Esophagus muscularis mucosa (tissue), 3 donors: ENCODE measurements around the gene NRSN1.

Experiments used
- CTCF ChIP-seq, 3 experiments: fragments of 200-600 bp in 2 of 3; fragments of 450-650 bp in 1 of 3; sonication (generic) in 2 of 3; IDR thresholded peaks; one replicate each; pipeline ENCODE4 v1.5.1; 2017 to 2019; ENCODE audit warnings: antibody characterized with exemption in 3 of 3, mild to moderate bottlenecking in 2 of 3, moderate library complexity in 1 of 3
- POLR2A ChIP-seq: fragments of 450-650 bp; IDR thresholded peaks from one replicate; pipeline ENCODE4 v1.6.1; 2017; ENCODE audit warnings: antibody characterized with exemption, moderate library complexity, mild to moderate bottlenecking, low read depth

GRCh38 chr6:24145690-24146131 lies 19.7 kb downstream of the NRSN1 start:
- TF ChIP-seq CTCF (IDR thresholded peaks at IDR 0.05) (no peak), POLR2A (no peak)
